B cell (primary cell): ENCODE data around the gene TAMALIN. TPM values are rescaled to one million over a fixed set of nuclear protein-coding genes. Genes with fewer than 3 reads are reported as not detected.
A peak's percentile ranks its signal among the peaks of the same experiment; 100 is the strongest.

Source experiments
- ATAC-seq: fragments of 200-7000 bp; cut with Tn5 transposase; one replicate; pipeline ENCODE4 v1.10.0; 2021; ENCODE audit warnings: low read depth, mild to moderate bottlenecking, moderate number of reproducible peaks, moderate library complexity
- CTCF ChIA-PET: fragments of 350-600 bp; sonication (Branson Sonifier 250); formaldehyde crosslinking; loops from one replicate; lab custom pipeline; 2021; ENCODE audit warnings: antibody characterized with exemption, inconsistent platforms; lab: Charles Lee
- POLR2A ChIA-PET: fragments of 350-600 bp; sonication (Branson Sonifier 250); formaldehyde crosslinking; loops from one replicate; lab custom pipeline; 2021; ENCODE audit warnings: antibody characterized with exemption; lab: Charles Lee
- DNase-seq: peaks from one replicate; pipeline ENCODE4 v3.0.0; 2013
- H2AFZ ChIP-seq: 2 replicates; pipeline ENCODE4 v1.6.1; 2012; ENCODE audit warnings: mild to moderate bottlenecking, low read depth, low read length; ENCODE audit not compliant: insufficient read depth, poor library complexity, severe bottlenecking
- H3K27ac ChIP-seq, 2 donors: 1 replicate in 1 of 2; 2 replicates in 1 of 2; pipeline ENCODE4 v1.5.1; 2012 to 2013; ENCODE audit warnings: low read length in 2 of 2, mild to moderate bottlenecking in 2 of 2, moderate library complexity in 1 of 2
- H3K27me3 ChIP-seq, 4 experiments: fragments of 200-600 bp in 1 of 4; sonication (generic) in 1 of 4; replicated peaks in 1 of 4; 1 replicate in 2 of 4; 2 replicates in 2 of 4; pipeline versions ENCODE4 v1.6.1 to v1.7.0; 2013 to 2016; ENCODE audit warnings: low read length in 3 of 4, mild to moderate bottlenecking in 2 of 4, mixed read lengths in 1 of 4, moderate library complexity in 1 of 4; ENCODE audit not compliant: insufficient read depth in 4 of 4, control insufficient read depth in 3 of 4; ENCODE audit errors: control extremely low read depth in 1 of 4
- H3K36me3 ChIP-seq, 2 experiments: replicated peaks in 1 of 2; 1 replicate in 1 of 2; 2 replicates in 1 of 2; pipeline versions ENCODE4 v1.6.1 to v1.7.1; 2013; ENCODE audit warnings: low read length in 1 of 2; ENCODE audit not compliant: insufficient read depth in 2 of 2, control insufficient read depth in 1 of 2; ENCODE audit errors: control extremely low read depth in 1 of 2, extremely low read depth in 1 of 2
- H3K4me1 ChIP-seq, 2 donors: fragments of 200-600 bp in 1 of 2; sonication (generic) in 1 of 2; 1 replicate in 1 of 2; 2 replicates in 1 of 2; pipeline versions ENCODE4 v1.5.1 to v1.6.1; 2013 to 2017; ENCODE audit warnings: low read length in 2 of 2; ENCODE audit not compliant: control insufficient read depth in 2 of 2, insufficient read depth in 2 of 2
- H3K4me2 ChIP-seq: replicated peaks from 2 replicates; pipeline ENCODE3; 2012; ENCODE audit warnings: mild to moderate bottlenecking, low read depth, low read length; ENCODE audit not compliant: poor library complexity, severe bottlenecking
- H3K4me3 ChIP-seq, 5 experiments: fragments of 200-600 bp in 1 of 5; sonication (generic) in 1 of 5; 1 replicate in 3 of 5; 2 replicates in 2 of 5; pipeline versions ENCODE4 v1.5.1 to v1.7.0; 2011 to 2016; ENCODE audit warnings: low read length in 4 of 5, mild to moderate bottlenecking in 4 of 5, low read depth in 2 of 5, control low read depth in 1 of 5, moderate library complexity in 1 of 5; ENCODE audit not compliant: insufficient read depth in 1 of 5; ENCODE audit errors: control extremely low read depth in 1 of 5, extremely low read depth in 1 of 5
- H3K79me2 ChIP-seq: fragments of 200-600 bp; sonication (generic); one replicate; pipeline ENCODE4 v1.6.0; 2016; ENCODE audit warnings: low read length; ENCODE audit not compliant: control insufficient read depth, insufficient read depth
- H3K9ac ChIP-seq: fragments of 200-600 bp; sonication (generic); 2 replicates; pipeline ENCODE4 v1.6.1; 2017; ENCODE audit warnings: mild to moderate bottlenecking, low read length, moderate library complexity
- H3K9me3 ChIP-seq, 3 donors: one replicate each; pipeline versions ENCODE4 v1.6.1 to v1.7.1; 2013; ENCODE audit warnings: low read length in 2 of 3; ENCODE audit not compliant: control insufficient read depth in 2 of 3, insufficient read depth in 1 of 3; ENCODE audit errors: control extremely low read depth in 1 of 3
- H4K20me1 ChIP-seq: 2 replicates; pipeline ENCODE4 v1.6.0; 2012; ENCODE audit warnings: mild to moderate bottlenecking, low read length; ENCODE audit not compliant: insufficient read depth, control insufficient read depth, poor library complexity, severe bottlenecking
- H3K27ac Mint-ChIP-seq: one replicate; pipeline ENCODE4 v1.8.0; 2021; ENCODE audit warnings: mixed read lengths
- H3K27me3 Mint-ChIP-seq: one replicate; pipeline ENCODE4 v1.8.0; 2021; ENCODE audit warnings: mixed read lengths
- H3K4me1 Mint-ChIP-seq: one replicate; pipeline ENCODE4 v1.8.0; 2021; ENCODE audit warnings: mixed read lengths
- H3K4me3 Mint-ChIP-seq: one replicate; pipeline ENCODE4 v1.8.0; 2021; ENCODE audit warnings: mixed read lengths
- H3K9me3 Mint-ChIP-seq: one replicate; pipeline ENCODE4 v1.8.0; 2022; ENCODE audit warnings: mixed read lengths; ENCODE audit not compliant: insufficient read depth
- CTCF ChIP-seq: fragments of 200-600 bp; IDR thresholded peaks from one replicate; pipeline ENCODE4 v1.8.0; 2022; ENCODE audit warnings: antibody characterized with exemption, mild to moderate bottlenecking
- EZH2 ChIP-seq: IDR thresholded peaks from 2 replicates; pipeline ENCODE4 v1.6.1; 2012; ENCODE audit warnings: borderline replicate concordance, low read depth, mild to moderate bottlenecking, moderate library complexity, low read length; ENCODE audit not compliant: insufficient read depth, poor library complexity, severe bottlenecking
- WGBS: methylation state at CpG from one replicate; pipeline ENCODE4 v1.1.5; 2013; ENCODE audit warnings: missing lambda C conversion rate; ENCODE audit not compliant: insufficient coverage; 5-methylcytosine and 5-hydroxymethylcytosine counted together
- intact Hi-C: fragments of 100-400 bp; cut with micrococcal nuclease; formaldehyde crosslinking; loops from one replicate; pipeline ENCODE4 v1.10.0; 2022
- polyA plus RNA-seq: library from polyadenylated mRNA; depleted of rRNA; stranded (reverse); fragments of >200 nt; gene quantifications from 2 replicates; pipeline ENCODE4 v1.2.3, GENCODE V29; 2012
- total RNA-seq, 2 donors: library from RNA; stranded (reverse); fragments of 120-200 nt in 1 of 2; gene quantifications; 1 replicate in 1 of 2; 2 replicates in 1 of 2; pipeline versions ENCODE4 v1.2.3 to v1.2.4, GENCODE V29; 2013 to 2022

Gene TAMALIN
- total and polyA plus RNA-seq, 2 donors (not counting 1 experiment from before 2014, with no cell fraction given), result 139 to 151 TPM

GRCh38 chr12:52020539-52021336 is 14.0 kb downstream of the TAMALIN start:
- Histone ChIP-seq H4K20me1 (no peaks in the 10 kb centered on the region), H3K9me3 (no peaks in the 10 kb centered on the region), H3K27me3 (no peaks in the 10 kb centered on the region), H3K9ac (no peak overlapping the region), H3K36me3 (no peaks in the 10 kb centered on the region), H3K4me1 (peaks cover 31 to 49% of the 10 kb centered on the region in 2 donors), H3K4me3 (no peak overlapping the region), H3K27ac (no peak overlapping the region), H3K4me2 (peak overlapping the region; percentile 61), H3K79me2 (no peaks in the 10 kb centered on the region), H2AFZ (no peak overlapping the region)
- peaks cover 53% of the 10 kb centered on the region for H3K4me1 Mint-ChIP-seq
- ChIA-PET POLR2A (interaction anchor here (0.5 to 4.8 kb wide), 5 partner anchors 11 to 43 kb away, joined by 5 to 28 read pairs (median 7); partner anchors contain the start of gene TAMALIN), CTCF (interaction anchor here (0.7 to 32.6 kb wide), 14 partner anchors 9 to 107 kb away, joined by 3 to 1315 read pairs (median 4); partner anchors contain the start of genes ATG101, NR4A1, SMIM41 and TAMALIN)
- peak overlapping the region; percentile 47 for H3K4me3 Mint-ChIP-seq
- no peaks in the 10 kb centered on the region for H3K27me3 Mint-ChIP-seq
- 2% methylated on average over 7 of the region's 9 CpGs for WGBS
- ATAC-seq (peak; percentile 53), DNase-seq (peak; percentile 86)
- no peaks in the 10 kb centered on the region for H3K9me3 Mint-ChIP-seq
- intact Hi-C loops, result loop anchor here (1.0 kb wide), 2 partner anchors 16 to 27 kb away; no protein-coding TSS in a partner anchor
- TF ChIP-seq EZH2, result no peak
- peak; percentile 77 for TF ChIP-seq CTCF
- peak overlapping the region; percentile 73 for H3K27ac Mint-ChIP-seq
